Peyer's patch (tissue), 4 donors: ENCODE data around the gene KCNE4.

ENCODE experiments used
- CTCF ChIP-seq, 6 experiments: fragments of 450-650 bp in 4 of 6; fragments of 200-600 bp in 2 of 6; sonication (generic) in 1 of 6; IDR thresholded peaks; one replicate each; pipeline ENCODE4 v1.5.1; 2017 to 2019; ENCODE audit warnings: antibody characterized with exemption in 6 of 6, mild to moderate bottlenecking in 3 of 6, moderate library complexity in 1 of 6
- POLR2A ChIP-seq, 2 donors: fragments of 450-650 bp; IDR thresholded peaks; one replicate each; pipeline ENCODE4 v1.5.1; 2017; ENCODE audit warnings: antibody characterized with exemption in 2 of 2, mild to moderate bottlenecking in 2 of 2, moderate library complexity in 2 of 2

- TF ChIP-seq POLR2A (IDR thresholded peaks at IDR 0.05) (no peak), CTCF (IDR thresholded peaks at IDR 0.05) (no peak)
These were observed 7.1 kb downstream of the KCNE4 start for GRCh38 chr2:223058952-223059716.
